NB4 (cell line): ENCODE measurements around the gene ESR1.

Source experiments
- CTCF ChIP-seq: IDR thresholded peaks from one replicate; pipeline ENCODE4 v1.5.1; 2012; ENCODE audit warnings: low read depth, low read length
- MYC ChIP-seq: IDR thresholded peaks from 2 replicates; pipeline ENCODE4 v1.6.1; 2011; ENCODE audit warnings: low read depth, low read length
- POLR2A ChIP-seq: IDR thresholded peaks from 2 replicates; pipeline ENCODE4 v1.6.1; 2011; ENCODE audit warnings: mild to moderate bottlenecking; ENCODE audit not compliant: insufficient read length; ENCODE audit errors: extremely low read depth
- TF ChIP-seq, protein P1 (sequence below): IDR thresholded peaks from 2 replicates; pipeline ENCODE4 v1.6.1; 2011; ENCODE audit warnings: low read depth, low read length

DNA sequence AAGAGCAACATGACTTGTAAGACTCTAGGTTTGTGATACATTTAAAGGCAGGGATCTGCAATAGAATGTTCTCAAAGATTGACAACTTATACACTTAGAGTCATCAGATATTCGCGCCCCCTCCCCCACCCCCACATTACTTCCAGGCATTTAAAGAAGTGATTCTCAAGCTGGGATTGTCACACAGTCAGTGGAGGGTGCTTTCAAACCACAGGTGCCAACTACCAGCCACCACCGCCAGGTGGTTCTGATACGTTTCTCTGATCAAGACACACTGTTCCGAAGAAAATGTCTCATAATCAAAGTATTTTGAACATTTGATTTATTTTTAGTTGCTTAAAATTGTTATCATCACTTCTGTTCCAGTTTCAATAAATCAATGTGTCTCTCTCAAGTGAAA lies 357.5 kb downstream of the ESR1 start:
- no peak for TF ChIP-seq POLR2A
- TF ChIP-seq CTCF = no peak
- TF ChIP-seq, protein P1, sequence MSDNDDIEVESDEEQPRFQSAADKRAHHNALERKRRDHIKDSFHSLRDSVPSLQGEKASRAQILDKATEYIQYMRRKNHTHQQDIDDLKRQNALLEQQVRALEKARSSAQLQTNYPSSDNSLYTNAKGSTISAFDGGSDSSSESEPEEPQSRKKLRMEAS = no peak
- TF ChIP-seq MYC = no peak
